NCI-H187 (cell line): ENCODE measurements around the gene AKIRIN2.
"Not testable (repeated sequence)": the region's sequence is repeated elsewhere in the genome, so short reads cannot be mapped to it uniquely, and the experiment has no call there.

ENCODE experiments used
- DNase-seq, 2 experiments: peaks; one replicate each; lab custom pipeline; 2025; lab: John Stamatoyannopoulos, UW

The AKIRIN2 gene

DNA sequence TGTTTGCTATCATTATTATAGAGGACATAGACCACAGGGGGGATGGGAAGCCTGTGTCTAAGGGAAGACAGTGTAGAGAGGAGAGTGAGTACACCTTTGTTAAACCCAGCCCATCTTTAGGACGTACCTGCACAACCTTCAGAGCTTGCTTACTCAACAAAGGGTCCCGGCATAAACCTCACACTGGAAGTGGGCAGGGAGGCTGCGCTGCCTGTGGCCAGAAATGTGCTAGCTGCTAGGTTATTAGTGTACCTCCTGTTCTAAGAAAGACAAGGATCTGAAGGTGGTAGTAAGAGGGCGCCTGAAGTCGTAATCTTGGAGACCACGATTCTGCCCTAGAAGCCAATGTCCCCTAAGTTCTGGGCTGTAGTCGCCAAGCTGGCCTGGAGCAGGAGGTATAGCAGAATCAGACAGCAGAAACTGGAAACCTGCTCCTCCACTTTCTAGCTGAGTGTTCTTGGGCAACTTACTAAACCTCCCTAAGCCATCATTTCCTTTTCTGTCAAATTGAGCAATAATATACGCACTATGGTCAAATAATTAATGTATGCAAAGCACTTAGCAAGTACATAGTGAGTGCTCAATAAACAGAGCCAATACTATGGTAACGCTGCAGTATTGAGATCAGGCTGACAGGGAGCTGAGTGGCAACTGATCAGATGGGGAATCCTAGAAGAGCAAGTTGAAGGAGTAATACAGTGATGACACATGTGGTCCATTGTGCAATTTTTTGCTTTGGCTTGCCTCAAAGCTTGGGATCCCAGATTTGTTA, 16.8 kb upstream of the AKIRIN2 start:
- DNase-seq = no peak

DNA sequence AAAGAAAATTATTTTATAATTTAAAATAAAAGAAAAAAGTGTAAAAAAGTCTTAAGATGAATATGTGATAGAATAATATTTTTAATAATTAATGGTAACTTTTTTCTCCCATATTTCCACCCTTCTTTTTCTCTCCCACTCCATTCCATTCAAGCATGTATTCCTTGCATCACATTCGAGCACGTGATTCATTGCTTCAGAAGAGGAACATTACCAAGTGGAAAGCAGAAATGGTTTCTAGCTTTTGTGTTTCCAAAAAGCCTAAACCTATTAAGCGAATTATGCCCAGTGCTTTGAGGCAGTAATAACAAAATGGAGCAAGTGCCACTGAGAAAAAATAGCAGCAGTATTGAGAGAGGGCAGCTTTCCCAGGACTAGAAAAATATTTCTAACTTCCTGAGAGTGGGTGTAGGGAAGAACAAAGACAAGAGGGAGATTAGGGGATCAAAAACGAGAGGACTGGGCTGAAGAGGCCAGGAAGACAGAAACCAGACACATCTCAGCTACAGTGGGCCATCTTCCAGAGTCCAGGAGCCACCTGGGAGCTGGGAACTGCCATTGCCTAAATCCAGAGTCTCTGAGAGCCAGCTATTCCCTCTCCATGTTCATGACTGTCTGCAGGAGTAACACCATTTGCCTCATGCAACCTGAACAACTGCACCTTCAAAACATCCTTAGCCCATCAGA, 15.0 kb upstream of the AKIRIN2 start:
- no peak for DNase-seq

DNA sequence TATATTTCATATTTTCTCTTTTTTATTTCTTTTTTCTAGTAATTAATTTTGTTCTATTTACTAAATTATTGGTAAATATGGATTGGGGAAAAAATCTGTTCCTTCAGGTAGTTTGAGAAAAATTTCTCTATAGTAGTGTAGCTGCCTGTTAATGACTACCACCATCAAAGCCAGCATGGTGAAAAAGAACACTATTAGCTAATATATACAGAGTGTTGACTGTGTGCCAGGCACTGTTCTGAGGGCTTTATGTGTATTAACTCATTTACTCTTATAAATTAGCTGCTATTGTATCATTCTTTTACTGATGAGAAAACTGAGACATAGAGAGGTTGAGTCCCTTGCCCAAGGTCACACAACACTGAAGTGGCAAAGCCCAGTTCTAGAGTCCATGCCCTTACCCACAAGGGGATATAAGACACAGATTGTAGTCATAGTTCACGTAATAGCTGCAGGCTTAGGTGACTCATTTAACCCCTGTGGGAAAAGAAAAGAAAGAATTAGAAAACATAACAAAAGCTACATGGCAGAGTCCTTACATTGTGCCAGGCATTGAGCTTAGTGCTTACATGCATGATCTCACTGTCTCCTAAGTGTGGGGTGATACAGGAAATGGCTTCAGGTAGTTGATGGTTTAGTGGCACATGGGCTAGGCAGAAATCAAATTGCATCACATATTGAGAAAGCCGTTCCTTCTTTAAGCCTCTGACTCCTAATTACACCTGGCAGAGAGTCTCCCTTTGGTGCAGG, 12.2 kb upstream of the AKIRIN2 start:
- no peak for DNase-seq

DNA sequence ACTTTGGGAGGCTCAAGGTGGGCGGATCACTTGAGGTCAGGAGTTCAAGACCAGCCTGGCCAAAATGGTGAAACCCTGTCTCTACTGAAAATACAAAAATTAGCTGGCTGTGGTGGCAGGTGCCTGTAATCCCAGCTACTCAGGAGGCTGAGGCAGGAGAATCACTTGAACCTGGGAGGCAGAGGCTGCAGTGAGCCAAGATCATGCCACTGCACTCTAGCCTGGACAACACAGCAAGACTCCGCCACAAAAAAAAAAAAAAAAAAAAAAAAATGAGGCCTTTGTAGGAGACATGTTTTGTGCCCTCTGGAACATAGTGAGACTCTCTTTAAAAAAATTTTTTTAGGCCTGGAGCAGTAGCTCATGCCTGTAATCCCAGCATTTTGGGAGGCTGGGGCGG, 10.7 kb upstream of the AKIRIN2 start:
- DNase-seq = not testable (repeated sequence)

DNA sequence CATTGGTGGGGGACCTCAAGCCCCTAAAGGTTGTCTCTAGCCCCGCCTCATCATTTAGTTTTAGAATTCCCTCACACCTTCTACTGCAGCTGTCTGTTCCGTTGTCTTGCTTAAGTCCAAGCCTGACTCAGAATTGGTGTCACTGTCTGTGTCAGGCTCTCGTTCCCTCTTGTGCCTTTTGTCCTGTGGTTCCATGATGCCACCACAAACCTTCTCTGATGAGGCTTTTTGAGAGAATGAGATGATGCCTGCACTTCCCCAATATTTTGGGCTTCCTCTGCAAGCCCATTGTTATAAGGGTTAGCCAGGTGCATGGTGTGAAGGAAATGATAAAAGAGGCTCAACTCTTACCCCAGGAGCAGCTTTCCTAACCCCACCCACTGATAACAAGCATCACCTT, 8.1 kb upstream of the AKIRIN2 start:
- no peak for DNase-seq

DNA sequence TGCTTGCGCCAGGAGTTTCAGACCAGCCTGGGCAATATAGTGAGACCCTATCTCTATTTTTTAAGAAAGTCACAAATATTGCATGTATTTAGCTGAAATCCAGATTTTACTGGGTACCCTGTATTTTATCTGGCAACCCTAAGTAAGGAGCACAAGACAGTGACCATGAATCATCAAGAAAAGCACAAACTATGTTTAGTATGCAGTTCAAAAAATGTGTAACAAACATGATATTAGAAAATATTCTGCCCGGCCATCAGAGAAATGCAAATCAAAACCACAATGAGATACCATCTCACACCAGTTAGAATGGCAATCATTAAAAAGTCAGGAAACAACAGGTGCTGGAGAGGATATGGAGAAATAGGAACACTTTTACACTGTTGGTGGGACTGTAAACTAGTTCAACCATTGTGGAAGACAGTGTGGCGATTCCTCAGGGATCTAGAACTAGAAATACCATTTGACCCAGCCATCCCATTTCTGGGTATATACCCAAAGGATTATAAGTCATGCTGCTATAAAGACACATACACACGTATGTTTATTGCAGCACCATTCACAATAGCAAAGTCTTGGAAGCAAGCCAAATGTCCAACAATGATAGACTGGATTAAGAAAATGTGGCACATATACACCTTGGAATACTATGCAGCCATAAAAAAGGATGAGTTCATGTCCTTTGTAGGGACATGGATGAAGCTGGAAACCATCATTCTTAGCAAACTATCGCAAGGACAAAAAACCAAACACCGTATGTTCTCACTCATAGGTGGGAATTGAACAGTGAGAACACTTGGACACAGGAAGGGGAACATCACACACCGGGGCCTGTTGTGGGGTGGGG, 6.8 kb upstream of the AKIRIN2 start:
- not testable (repeated sequence) for DNase-seq

DNA sequence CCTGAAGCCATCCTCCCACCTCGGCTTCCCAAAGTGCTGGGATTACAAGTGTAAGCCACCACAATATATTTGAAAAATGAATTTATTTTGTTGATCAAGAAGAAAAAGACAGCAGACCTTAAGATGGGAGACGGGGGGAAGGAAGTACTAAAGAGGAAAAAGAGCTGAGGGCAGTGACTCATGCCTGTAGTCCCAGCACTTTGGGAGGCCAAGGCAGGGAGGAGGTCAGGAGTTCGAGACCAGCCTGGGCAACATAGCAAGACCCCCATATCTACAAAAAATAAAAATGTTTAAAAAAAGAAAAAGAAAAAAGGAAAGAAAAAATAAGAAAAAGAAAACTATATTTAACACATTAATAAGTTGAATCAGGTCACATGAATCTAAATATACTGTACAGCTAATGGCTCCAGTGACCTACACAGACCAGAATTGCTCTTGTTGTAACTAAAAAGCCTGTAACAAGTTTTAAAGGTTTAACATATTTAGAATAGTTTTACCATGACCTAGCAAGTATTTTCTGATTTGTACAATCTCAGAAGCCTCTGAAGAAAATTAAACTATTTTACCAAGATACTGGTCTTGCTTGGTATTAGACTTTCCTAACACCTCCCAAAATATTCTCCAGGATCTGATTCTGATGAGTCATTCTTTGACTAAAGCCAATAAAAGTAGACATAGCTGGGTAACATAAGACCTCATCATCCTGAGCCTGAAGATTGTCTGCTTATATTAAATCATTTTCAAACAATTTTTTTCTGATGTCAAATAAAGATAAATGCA, 4.3 kb upstream of the AKIRIN2 start:
- no peak for DNase-seq

DNA sequence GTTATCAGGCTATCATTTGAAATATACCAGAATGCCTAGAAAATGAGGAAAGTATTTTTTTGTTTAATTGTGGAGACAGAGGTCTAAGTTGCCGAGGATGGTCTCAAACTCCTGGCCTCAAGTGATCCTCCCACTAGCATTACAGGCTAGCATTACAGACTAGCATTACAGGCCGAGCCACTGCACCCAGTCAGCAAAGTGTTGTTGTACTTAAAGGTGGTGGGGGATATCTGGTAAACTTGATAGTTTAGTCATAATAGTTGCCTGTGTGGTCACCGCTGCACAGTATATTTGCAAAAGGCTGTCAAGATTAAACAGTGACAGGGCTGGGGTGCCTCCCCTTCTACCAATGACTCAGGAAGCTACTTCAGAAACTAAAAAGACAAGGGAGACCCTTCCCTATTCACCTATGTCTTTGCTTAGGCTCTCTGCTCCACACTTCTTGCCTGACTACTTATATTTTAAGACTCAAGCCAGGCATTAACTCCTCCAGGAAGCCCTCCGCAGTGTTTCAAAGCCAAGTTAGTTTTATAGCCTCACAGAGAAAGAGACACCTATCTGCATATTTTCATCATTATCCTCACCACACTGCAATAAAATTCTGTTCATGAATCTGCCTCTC, 3.1 kb upstream of the AKIRIN2 start:
- DNase-seq = no peak

DNA sequence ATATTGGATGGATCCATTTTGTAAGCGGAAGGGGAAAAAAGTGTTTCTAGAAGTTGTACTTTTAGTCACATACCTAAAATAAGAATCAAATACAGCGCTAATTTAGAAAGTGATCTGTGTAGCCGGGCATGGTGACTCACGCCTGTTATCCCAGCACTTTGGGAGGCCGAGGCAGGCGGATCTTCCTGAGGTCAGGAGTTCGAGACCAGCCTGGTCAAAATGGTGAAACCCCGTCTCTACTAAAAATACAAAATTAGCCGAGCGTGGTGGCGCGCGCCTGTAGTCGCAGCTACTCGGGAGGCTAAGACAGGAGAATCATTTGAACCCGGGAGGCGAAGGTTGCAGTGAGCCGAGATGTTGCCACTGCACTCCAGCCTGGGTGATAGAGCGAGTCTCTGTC, 1.0 kb upstream of the AKIRIN2 start:
- DNase-seq = not testable (repeated sequence)

DNA sequence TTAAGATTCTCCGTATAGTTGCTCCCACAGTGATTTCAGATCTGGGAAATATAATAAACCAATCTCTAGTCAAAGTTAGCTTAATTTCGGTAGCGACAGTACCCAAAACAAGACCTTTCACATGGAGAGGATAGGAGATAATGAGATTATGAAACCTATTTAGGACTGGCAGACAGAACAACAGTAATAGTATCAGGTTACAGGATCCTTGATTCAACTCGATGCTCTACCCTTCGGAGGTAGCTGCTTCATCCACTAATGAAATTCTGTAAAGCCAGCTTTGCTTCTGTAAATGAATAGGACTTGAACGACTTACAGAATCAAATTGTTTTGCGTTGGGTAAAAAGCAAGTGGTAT, 534 bp upstream of the AKIRIN2 start:
- no peak for DNase-seq

DNA sequence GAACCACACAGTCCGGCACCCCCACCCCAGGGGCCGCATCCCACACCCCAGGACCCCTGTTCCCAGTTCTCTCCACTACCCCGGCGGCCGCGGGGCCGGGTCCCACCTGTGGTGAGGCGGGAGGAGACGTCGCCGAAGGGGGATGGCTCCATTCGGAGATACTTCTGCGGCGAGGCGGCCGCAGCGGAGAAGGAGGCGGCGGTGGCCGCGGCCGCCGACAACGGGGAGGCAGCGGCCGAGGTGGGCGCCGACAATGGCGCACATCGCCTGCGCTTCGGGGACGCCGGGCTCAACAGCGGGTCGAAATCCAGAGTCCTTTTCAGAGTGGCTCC, 723 bp downstream of the AKIRIN2 start:
- no peak for DNase-seq

DNA sequence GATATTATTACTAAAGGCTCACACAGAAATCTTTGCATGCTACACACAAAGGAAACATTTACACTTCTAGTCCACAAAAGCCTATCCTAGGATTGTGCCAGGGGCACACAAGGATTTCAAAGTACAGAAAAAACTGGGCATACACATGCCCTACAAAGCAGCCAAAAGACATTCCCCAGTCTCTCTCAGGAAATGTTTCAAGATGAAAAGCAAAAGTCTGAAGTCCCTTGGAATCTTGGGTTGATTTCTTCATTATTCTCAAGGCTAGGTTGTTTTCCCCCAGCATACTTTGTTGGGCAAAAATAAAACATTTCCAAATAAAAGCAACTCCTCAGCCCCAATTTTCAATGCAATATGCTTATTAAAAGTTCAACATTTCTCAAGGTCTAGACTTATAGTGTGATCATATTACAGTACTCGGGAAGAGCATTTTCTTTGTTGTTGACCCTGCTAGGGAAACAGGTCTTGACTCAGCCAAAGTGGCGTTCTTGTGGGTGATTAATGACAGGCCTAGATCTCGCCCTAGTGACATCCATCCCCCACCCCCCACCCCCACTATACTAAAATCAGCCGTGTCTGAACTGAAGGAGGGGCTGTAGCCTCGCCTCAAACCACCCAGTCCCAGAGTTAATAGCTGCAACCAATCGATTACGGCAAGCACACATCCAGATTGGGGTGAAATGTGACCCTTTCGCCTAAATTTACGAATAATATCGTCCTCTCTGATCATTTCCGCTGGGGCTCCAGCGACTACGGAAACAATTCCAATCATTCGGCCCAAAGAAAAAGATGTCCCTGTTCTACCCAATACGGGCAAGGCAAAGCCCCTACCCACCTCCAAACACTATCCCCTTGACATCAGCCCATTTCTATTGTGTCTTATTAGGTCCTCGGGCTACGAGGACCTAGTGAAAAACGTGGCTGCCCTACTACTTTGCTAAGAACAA, 1.4 kb downstream of the AKIRIN2 start:
- peak; percentile 35 to 78 for DNase-seq

DNA sequence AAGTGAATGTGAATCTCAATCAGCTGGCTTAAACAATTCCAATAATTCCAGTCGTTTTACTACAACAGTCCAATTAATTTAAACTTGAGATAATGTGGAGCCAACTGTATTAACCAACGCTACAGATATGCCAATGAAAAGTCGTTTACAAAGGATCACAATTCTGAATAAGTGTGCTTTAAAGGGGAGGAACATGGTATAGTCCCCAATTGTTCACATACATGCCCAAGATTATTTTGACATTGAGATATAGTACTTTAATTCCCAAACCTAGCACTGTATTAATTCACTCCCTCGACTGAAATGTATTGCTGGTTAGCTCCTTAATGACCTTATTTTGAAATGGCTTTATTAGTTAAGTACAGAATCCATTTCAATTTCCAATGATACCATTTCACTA, 2.5 kb downstream of the AKIRIN2 start:
- DNase-seq = no peak

DNA sequence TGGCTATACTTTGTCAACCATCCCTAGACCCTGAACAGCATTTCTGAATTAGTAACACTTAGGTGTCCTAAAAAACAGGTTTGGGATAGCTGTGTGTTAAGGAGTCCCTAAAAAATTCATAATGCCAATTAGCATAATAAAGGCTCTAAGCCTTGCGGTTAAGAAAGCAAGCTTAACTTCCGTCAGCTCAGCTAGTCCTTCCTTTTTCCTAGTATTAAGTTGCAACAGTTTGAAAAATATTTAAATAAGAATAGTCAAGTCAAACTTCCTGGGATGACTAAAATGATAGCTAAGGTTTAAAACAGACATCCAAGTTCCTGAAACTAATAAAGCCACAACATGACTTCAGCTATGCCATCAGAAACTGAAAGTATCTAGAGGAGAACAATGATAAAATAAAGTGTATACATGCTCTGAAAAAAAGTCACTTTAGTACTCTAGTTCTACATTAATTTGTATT, 3.5 kb downstream of the AKIRIN2 start:
- no peak for DNase-seq

DNA sequence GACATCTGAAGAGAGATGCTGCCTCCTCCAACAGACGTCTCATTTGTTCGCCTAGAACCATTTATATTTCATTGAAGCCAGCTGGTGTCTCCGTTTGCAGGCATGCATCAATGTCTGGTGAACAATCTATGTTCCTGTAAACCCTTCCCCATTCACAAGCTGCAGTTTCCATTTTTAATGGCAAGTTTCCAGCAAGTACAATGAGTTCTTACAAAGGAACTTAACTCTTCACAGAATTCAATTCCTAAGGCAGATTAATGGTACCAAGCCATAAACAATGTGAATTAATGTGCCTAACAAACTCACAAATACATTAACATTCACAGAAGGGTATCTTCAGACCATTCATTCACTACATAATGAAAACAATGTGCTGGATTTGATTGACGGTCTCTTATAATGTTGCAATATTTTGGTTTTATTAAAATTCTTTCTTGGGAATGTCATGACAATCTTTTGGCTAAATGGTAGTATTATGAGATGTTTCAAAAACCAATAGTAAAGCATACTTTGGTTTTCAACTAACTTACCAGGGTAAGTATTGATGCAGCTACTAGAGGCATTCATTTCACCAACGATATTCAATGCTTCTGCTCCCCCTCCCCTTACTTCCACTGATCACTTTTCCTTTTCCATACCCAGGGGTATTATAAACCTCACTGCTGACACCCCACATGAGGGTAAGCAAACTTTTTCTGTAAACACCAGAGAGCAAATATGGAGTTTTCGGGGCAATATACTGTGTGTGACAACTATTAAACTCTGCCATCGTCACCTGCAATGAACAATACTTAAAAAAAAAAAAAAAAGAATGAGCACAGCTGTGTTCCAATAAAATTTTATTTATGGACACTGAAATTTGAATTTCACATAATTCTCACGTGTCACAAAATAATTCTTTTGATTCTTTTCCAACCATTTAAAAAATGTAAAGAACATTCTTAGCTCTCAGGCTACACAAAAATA, 4.2 kb downstream of the AKIRIN2 start:
- no peak for DNase-seq

DNA sequence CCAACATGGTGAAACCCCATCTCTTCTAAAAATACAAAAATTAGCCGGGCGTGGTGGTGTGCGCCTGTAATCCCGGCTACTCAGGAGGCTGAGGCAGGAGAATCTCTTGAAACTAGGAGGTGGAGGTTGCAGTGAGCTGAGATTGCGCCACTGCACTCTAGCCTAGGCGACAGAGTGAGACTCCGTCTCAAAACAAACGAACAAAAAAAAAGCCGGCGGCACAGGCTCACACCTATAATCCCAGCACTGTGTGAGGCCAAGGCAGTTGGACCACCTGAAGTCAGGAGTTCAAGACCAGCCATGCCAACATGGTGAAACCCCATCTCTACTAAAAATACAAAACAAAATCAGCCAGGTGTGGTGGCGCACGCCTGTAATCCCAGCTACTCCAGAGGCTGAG, 5.2 kb downstream of the AKIRIN2 start:
- DNase-seq = not testable (repeated sequence)

DNA sequence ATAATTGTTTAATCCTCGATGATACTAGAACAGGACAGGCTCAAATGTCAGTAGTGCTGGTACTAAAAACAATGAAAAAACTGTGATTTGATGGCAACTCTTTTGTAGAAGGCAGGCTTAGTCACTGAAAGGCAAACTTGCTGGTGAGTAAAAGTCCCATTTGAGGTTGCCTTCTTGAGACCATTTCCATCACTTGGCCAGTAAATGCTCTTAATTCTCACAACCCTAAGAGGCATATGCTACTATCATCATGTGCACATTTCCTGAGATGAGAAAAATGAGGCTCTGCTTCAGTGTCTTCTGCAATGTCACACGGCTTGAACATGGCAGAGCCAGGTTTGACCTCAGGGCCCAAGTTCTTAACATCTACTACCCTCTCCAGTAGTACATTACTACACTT, 9.9 kb downstream of the AKIRIN2 start:
- no peak for DNase-seq

DNA sequence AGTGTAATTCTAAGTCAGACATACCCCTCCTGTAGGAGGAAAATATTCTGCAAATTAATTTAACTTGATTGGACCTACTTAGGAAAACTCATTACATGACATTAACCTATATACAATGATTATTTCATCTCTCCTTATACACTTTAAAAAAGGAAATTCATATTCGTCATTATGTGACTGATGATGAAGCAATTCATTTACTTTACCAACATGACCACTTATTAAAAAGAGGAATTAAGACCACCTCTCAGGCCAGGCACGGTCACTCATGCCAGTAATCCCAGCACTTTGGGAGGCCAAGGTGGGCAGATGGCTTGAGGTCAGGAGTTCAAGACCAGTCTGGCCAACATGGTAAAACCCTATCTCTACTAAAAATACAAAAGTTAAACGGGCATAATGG, 11.6 kb downstream of the AKIRIN2 start:
- no peak for DNase-seq

DNA sequence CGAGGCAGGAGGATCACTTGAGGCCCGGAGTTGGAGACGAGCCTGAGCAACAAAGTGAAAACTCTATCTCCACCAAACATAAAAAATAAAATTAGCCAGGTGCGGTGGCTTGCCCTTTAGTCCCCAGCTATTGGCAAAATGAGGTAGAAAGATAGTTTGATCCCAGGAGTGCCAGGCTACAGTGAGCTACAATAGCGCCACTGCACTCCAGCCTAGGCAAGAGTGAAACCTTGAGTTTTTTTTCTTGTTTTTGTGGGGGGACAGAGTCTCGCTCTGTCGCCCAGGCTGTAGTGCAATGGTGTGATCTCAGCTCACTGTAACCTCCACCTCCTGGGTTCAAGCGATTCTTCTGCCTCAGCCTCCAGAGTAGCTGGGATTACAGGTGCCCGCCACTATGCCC, 14.1 kb downstream of the AKIRIN2 start:
- not testable (repeated sequence) for DNase-seq
